ENCODE data around the gene SEMA3F. TPM values are rescaled to one million over a fixed set of nuclear protein-coding genes. Genes with fewer than 3 reads are reported as not detected.
A peak's percentile ranks its signal among the peaks of the same experiment; 100 is the strongest.

Gene SEMA3F
- total RNA-seq, 1 experiment from 2014 or later = 34.0 TPM

DNA sequence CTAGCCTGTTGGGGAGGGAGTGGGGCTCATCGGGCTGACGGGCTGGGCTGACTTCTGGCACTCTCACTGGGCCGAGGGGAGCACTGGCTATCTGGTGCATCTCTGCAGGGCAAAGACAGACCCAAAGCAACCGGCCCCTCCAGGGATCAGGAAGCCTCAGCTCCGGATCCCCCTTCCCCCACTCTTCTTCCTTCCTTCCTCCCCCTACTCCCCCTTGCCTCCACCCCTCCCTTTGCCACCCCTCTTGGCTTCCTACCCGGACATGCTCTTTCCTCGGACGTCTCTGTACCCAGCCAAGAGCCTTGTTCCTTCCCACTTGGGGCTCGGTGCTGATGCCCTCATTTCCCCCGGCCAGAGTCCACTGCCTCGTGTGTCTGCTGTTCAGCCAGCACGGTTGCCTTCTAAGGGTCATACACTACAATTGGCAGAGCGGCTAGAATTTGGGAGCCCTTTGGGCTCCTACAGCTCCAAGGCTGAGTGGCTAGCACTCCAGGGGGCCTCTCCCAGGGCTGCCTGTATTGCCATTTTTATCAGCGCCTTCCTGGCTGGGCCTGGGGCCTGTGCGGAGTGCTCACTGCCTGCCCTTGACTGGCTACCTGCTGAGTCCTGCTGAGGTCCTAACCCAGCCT is 10.9 kb downstream of the SEMA3F start:
- Histone ChIP-seq H3K9me2 (ENCODE audit: insufficient read depth) (no peaks in the 10 kb centered on the region), H3K4me1 (replicated peaks; ENCODE audit: insufficient read depth) (peaks cover 36% of the 10 kb centered on the region), H3K79me2 (ENCODE audit: low read depth) (no peaks in the 10 kb centered on the region), H3K4me3 (no peak overlapping the region), H3K27ac (no peak overlapping the region), H3K36me3 (ENCODE audit: low read depth) (no peaks in the 10 kb centered on the region), H3K9me3 (ENCODE audit: insufficient read depth, low read depth) (no peaks in the 10 kb centered on the region), H3K27me3 (ENCODE audit: insufficient read depth, low read depth) (no peaks in the 10 kb centered on the region), H4K20me1 (ENCODE audit: insufficient read depth) (no peaks in the 10 kb centered on the region), H3F3A (ENCODE audit: insufficient read depth, low read depth) (peaks cover 3% of the 10 kb centered on the region; the same call in 1 of the 2 replicates), H3K4me2 (no peak overlapping the region), H2AFZ (no peak overlapping the region)
- intact Hi-C loops (cut with micrococcal nuclease; ENCODE audit: unreplicated experiment) = no loop called here
- POLR2A ChIA-PET (ENCODE audit: unreplicated experiment) = interaction anchor here (0.6 kb wide), 1 partner anchor 195 kb away, joined by 3 read pairs; no protein-coding TSS in a partner anchor
- CTCF ChIA-PET = no interaction called here
- no peak for TF ChIP-seq EZH2 (IDR thresholded peaks at IDR 0.05; ENCODE audit: low read depth)
- TF ChIP-seq, protein P1, sequence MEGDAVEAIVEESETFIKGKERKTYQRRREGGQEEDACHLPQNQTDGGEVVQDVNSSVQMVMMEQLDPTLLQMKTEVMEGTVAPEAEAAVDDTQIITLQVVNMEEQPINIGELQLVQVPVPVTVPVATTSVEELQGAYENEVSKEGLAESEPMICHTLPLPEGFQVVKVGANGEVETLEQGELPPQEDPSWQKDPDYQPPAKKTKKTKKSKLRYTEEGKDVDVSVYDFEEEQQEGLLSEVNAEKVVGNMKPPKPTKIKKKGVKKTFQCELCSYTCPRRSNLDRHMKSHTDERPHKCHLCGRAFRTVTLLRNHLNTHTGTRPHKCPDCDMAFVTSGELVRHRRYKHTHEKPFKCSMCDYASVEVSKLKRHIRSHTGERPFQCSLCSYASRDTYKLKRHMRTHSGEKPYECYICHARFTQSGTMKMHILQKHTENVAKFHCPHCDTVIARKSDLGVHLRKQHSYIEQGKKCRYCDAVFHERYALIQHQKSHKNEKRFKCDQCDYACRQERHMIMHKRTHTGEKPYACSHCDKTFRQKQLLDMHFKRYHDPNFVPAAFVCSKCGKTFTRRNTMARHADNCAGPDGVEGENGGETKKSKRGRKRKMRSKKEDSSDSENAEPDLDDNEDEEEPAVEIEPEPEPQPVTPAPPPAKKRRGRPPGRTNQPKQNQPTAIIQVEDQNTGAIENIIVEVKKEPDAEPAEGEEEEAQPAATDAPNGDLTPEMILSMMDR (conservative IDR thresholded peaks at IDR 0.05) = no peak
- BruUV-seq (replicated peaks) = no TSS peak
- no peak for DNase-seq

DNA sequence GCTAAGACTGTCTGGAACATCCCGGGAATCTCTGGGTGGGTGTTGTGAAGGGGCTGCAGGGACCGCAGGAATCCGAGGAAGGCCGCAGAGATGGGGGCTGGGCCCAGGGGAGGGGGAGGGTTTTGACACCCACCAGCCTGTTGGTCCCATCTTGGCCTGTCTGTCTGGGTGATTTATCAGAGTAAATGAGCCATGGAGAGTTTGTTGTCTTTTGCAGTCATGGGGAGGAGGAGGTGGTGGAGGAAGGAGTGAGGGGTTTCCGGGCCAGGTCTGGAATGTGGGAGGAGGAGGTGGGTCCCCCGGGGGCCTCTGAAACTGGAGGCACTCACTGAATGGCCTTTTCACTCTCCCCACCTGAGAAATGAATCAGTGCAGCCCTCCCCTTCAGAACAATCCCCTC is 11.5 kb downstream of the SEMA3F start:
- no peaks in the 10 kb centered on the region for H4K20me1 ChIP-seq (ENCODE audit: insufficient read depth)
- H3K27ac ChIP-seq = no peak overlapping the region
- TF ChIP-seq, protein P1 (conservative IDR thresholded peaks at IDR 0.05) = no peak
- no peak for TF ChIP-seq EZH2 (IDR thresholded peaks at IDR 0.05; ENCODE audit: low read depth)
- intact Hi-C loops (cut with micrococcal nuclease; ENCODE audit: unreplicated experiment) = loop anchor here (1.0 kb wide), 1 partner anchor 11 kb away; the partner anchor contains the start of gene SEMA3F
- H3K27me3 ChIP-seq (ENCODE audit: insufficient read depth, low read depth) = no peaks in the 10 kb centered on the region
- no peaks in the 10 kb centered on the region for H3K9me3 ChIP-seq (ENCODE audit: insufficient read depth, low read depth)
- H3F3A ChIP-seq (ENCODE audit: insufficient read depth, low read depth) = no peaks in the 10 kb centered on the region; the same call in 1 of the 2 replicates
- no peaks in the 10 kb centered on the region for H3K79me2 ChIP-seq (ENCODE audit: low read depth)
- H3K4me1 ChIP-seq (replicated peaks; ENCODE audit: insufficient read depth) = peaks cover 33% of the 10 kb centered on the region
- no peak overlapping the region for H3K4me2 ChIP-seq
- H2AFZ ChIP-seq = no peak overlapping the region
- H3K36me3 ChIP-seq (ENCODE audit: low read depth) = no peaks in the 10 kb centered on the region
- no peak overlapping the region for H3K4me3 ChIP-seq
- ChIA-PET CTCF (no interaction called here), POLR2A (ENCODE audit: unreplicated experiment) (no interaction called here)
- DNase-seq = peak in 1 of 2 experiments; percentile 58
- no peaks in the 10 kb centered on the region for H3K9me2 ChIP-seq (ENCODE audit: insufficient read depth)
- no TSS peak for BruUV-seq (replicated peaks)

DNA sequence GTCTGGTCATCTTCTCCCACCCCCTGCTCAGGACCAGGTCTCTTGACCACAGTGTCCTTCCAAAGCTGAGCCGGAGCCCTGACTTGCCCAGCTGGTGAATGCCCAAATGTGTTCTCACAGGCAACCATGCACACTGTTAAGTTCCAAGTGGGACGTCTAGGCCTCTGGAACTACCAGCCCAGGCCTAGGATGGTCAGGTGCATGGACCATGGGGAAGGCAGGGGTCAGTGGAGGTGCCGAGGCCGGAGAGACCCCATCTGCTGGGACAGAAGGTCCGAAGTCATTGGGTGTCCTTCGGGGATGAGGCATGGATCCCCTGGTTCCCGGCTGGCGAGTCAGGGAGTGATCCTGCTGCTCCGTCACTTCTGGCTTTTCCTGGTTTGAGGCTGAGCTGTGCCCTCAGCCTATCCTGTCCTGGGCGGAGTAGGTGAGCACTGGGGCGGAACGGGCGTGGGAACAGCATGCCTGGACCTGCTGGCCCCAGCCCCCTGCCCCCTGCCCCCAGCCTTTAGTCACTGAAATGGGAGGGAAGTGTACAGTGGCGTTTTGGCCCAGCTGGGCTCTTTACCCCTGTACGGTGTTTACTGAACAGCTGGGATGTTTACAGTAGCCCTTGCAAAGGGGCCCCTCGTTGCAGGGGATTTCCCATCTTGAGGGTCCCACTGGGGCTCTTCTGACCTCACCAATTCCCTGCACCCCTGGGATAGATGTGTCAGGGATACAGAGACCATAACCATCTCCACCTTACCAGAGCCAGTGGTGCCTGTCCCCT is 12.1 kb downstream of the SEMA3F start:
- ChIA-PET CTCF (no interaction called here), POLR2A (ENCODE audit: unreplicated experiment) (interaction anchor here (0.6 kb wide), 1 partner anchor 136 kb away, joined by 3 read pairs; no protein-coding TSS in a partner anchor)
- Histone ChIP-seq H3K27me3 (ENCODE audit: insufficient read depth, low read depth) (no peaks in the 10 kb centered on the region), H3K79me2 (ENCODE audit: low read depth) (no peaks in the 10 kb centered on the region), H3K4me1 (replicated peaks; ENCODE audit: insufficient read depth) (peaks cover 28% of the 10 kb centered on the region), H2AFZ (no peak overlapping the region), H4K20me1 (ENCODE audit: insufficient read depth) (no peaks in the 10 kb centered on the region), H3K9me2 (ENCODE audit: insufficient read depth) (no peaks in the 10 kb centered on the region), H3K4me3 (no peak overlapping the region), H3K27ac (no peak overlapping the region), H3K4me2 (no peak overlapping the region), H3K36me3 (ENCODE audit: low read depth) (no peaks in the 10 kb centered on the region), H3K9me3 (ENCODE audit: insufficient read depth, low read depth) (no peaks in the 10 kb centered on the region), H3F3A (ENCODE audit: insufficient read depth, low read depth) (no peaks in the 10 kb centered on the region; the same call in 1 of the 2 replicates)
- no TSS peak for BruUV-seq (replicated peaks)
- intact Hi-C loops (cut with micrococcal nuclease; ENCODE audit: unreplicated experiment) = loop anchor here (1.0 kb wide), 1 partner anchor 12 kb away; the partner anchor contains the start of gene SEMA3F
- no peak for TF ChIP-seq EZH2 (IDR thresholded peaks at IDR 0.05; ENCODE audit: low read depth)
- TF ChIP-seq, protein P1 (conservative IDR thresholded peaks at IDR 0.05) = no peak
- peak; percentile 46 to 83 for DNase-seq

Measured in PC-9 (cell line).